Measurements from ENCODE around the gene SNX18. TPM values are rescaled to one million over a fixed set of nuclear protein-coding genes. Genes with fewer than 3 reads are reported as not detected.
"Not testable (repeated sequence)": the region's sequence is repeated elsewhere in the genome, so short reads cannot be mapped to it uniquely, and the experiment has no call there.

SNX18 gene
- total RNA-seq, 1 donor from 2014 or later = 63.4 TPM

GRCh38 chr5:54533541-54534190 is 16.1 kb downstream of the SNX18 start:
- Mint-ChIP-seq H3K27me3 (no peaks in the 10 kb centered on the region), H3K36me3 (ENCODE audit: low read depth) (peaks cover 46% of the 10 kb centered on the region), H3K9me3 (no peaks in the 10 kb centered on the region), H3K4me1 (peaks cover 60% of the 10 kb centered on the region), H3K27ac (peak overlapping the region; percentile 12), H3K4me3 (no peak overlapping the region)
- no peak for DNase-seq
- no peak for TF ChIP-seq CTCF (IDR thresholded peaks at IDR 0.05)
- CTCF ChIA-PET = no interaction called here
- intact Hi-C loops (cut with micrococcal nuclease) = no loop called here
- no peak for ATAC-seq (ENCODE audit: low read depth)
- POLR2A ChIA-PET = no interaction called here

- intact Hi-C loops (cut with micrococcal nuclease) = no loop called here
- Mint-ChIP-seq H3K9me3 (no peaks in the 10 kb centered on the region), H3K36me3 (ENCODE audit: low read depth) (peaks cover 51% of the 10 kb centered on the region), H3K27me3 (no peaks in the 10 kb centered on the region), H3K4me1 (peaks cover 65% of the 10 kb centered on the region), H3K27ac (peak overlapping the region; percentile 24), H3K4me3 (no peak overlapping the region)
- ChIA-PET CTCF (no interaction called here), POLR2A (no interaction called here)
- no peak for TF ChIP-seq CTCF (IDR thresholded peaks at IDR 0.05)
- ATAC-seq (ENCODE audit: low read depth) = no peak
- no peak for DNase-seq
These were observed 16.8 kb downstream of the SNX18 start for GRCh38 chr5:54534191-54535004.

GRCh38 chr5:54535149-54535844 is 17.7 kb downstream of the SNX18 start:
- POLR2A ChIA-PET = interaction anchor here (0.9 kb wide), 1 partner anchor 11 kb away, joined by 3 read pairs; no protein-coding TSS in a partner anchor
- Mint-ChIP-seq H3K36me3 (ENCODE audit: low read depth) (peaks cover 57% of the 10 kb centered on the region), H3K27ac (peak overlapping the region; percentile 19), H3K4me3 (no peak overlapping the region), H3K9me3 (no peaks in the 10 kb centered on the region), H3K27me3 (no peaks in the 10 kb centered on the region), H3K4me1 (peaks cover 69% of the 10 kb centered on the region)
- intact Hi-C loops (cut with micrococcal nuclease) = no loop called here
- ATAC-seq (ENCODE audit: low read depth) (no peak), DNase-seq (no peak)
- no peak for TF ChIP-seq CTCF (IDR thresholded peaks at IDR 0.05)
- CTCF ChIA-PET = no interaction called here

GRCh38 chr5:54536375-54536774 is 18.8 kb downstream of the SNX18 start:
- H3K4me1 Mint-ChIP-seq = peaks cover 68% of the 10 kb centered on the region
- H3K4me3 Mint-ChIP-seq; H3K9me3 Mint-ChIP-seq; DNase-seq; H3K27me3 Mint-ChIP-seq; CTCF ChIA-PET; intact Hi-C loops (cut with micrococcal nuclease); ATAC-seq (ENCODE audit: low read depth); H3K27ac Mint-ChIP-seq: not testable (repeated sequence)
- peaks cover 52% of the 10 kb centered on the region for H3K36me3 Mint-ChIP-seq (ENCODE audit: low read depth)
- POLR2A ChIA-PET = interaction anchor here (0.9 kb wide), 1 partner anchor 10 kb away, joined by 3 read pairs; no protein-coding TSS in a partner anchor

GRCh38 chr5:54536861-54537260 is 19.3 kb downstream of the SNX18 start:
- DNase-seq; intact Hi-C loops (cut with micrococcal nuclease); H3K27me3 Mint-ChIP-seq; ATAC-seq (ENCODE audit: low read depth); H3K9me3 Mint-ChIP-seq; POLR2A ChIA-PET; H3K4me3 Mint-ChIP-seq: not testable (repeated sequence)
- Mint-ChIP-seq H3K27ac (peak overlapping the region; percentile 42), H3K36me3 (ENCODE audit: low read depth) (peaks cover 49% of the 10 kb centered on the region), H3K4me1 (peaks cover 67% of the 10 kb centered on the region)
- CTCF ChIA-PET = interaction anchor here (1.6 kb wide), 1 partner anchor 20 kb away, joined by 5 read pairs; the partner anchor contains the start of gene SNX18
